ENCODE data around the gene MAB21L4.

Gene MAB21L4

DNA sequence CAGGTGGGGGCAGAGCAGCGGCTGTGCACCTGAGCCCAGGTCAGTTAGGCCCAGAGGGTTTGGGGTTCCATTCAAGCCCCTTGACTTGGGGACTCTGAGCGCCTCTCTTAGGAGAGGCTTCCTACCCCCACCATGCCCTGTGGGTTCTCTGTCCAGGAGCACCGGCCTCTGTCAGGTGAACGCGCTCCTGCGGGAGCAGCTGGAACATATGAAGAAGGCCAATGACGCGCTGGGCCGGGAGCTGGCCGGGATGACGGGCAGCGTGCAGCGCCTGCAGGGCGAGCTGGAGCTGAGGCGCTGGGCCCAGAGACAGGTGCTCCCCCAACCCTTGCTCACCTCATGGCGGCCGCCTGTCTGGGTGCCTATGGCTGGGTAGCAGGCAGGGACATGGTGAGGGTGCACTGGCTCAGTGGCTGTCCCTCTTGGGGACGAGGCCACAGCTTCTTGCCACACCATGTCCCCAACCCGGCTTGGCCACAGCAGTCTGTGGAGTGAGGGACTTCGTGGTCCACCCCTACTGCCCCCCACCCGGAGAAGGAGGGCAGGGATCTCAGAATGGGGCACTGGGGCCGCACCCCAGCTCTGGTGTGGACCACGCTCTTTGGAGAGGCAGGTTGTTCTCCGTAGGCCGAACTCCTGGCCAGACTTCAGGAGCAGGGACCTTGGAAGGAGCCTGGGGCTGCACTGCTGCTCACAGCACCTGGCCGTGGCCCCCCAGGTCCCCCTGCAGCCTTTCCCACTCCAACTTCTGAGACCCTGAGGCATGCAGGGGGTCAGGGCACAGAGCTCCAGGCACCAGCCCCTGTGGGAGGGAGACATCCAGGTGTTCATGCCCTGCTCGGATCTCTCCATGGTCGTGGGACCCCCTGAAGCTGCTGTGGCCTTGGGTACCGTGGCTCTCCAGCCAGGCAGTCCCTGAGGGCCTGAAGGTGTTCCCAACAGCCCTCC lies 29.9 kb upstream of the MAB21L4 start:
- DNase-seq (ENCODE audit: low read depth in 1 of 2, low spot score in 1 of 2) = peak in 1 of 2 donors; percentile 2

DNA sequence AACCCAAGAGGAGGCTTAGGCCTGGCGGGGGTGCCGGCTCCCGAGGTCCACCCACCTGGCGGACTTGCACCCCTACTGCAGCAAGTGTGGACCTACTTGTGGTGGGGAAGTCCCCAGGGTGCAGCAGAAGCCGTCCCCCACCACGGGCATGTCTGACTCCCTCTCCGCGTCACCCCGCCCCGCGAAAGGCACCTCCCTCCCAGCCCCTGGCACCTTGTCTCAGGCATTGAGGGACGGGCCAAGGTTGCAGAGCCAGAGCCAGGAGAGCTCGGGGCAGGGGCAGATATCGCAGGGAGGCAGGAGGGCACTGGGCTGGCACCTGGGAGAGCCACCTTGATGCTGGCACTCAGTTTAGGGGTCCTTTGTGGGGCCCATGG lies 29.2 kb upstream of the MAB21L4 start:
- peak in 1 of 2 donors; percentile 3 for DNase-seq (ENCODE audit: low read depth in 1 of 2, low spot score in 1 of 2)

- DNase-seq (ENCODE audit: low read depth in 1 of 2, low spot score in 1 of 2) = no peak
These were observed 27.1 kb upstream of the MAB21L4 start for GRCh38 chr2:240922982-240923537.

DNA sequence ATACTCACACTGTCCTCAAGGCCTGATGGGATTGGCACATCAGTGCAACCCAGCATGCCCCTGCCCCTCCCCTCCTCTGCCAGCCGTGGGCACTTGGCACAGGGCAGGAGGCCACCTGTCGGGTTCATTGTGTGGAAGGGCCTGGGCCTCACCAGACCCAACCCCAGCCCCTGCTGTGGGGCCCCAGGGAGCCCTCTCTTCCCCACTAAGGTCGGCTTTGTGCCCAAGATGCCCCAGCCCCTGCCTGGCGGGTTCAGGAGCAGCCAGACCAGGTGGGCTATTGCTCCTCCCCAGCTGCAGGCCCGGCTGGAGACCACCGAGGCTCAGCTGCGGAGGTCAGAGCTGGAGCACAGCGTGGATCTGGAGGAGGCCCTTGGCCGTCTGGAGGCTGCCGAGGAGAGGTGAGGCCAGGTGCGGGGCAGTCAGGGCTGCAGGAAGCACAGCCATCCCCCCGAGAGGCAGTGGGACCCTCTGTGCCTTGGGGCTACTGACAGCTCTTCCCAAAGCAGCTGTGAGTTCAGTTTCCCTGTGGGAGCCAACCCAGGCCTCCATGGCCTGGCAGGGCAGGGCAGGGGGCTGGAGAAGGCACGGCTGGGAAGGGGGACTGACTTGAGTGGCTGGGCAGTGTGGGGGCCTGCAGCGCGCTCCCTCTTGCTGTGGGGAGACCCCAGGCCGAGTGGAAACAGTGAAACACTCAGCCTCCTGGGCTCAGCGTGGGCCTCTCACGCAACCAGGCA lies 26.5 kb upstream of the MAB21L4 start:
- DNase-seq (ENCODE audit: low read depth in 1 of 2, low spot score in 1 of 2) = no peak

DNA sequence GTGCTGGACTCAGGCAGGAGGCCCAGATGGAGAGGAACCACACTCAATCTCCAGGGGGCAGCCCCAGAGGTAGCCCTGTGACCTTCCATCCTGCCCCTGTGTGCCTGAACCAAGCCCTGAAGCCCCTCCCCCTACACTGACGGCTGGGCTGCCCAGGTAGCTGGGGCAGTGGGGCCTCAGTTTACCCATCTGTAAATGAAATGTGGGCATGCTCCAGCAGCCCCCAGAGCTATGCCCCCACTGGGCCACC lies 26.0 kb upstream of the MAB21L4 start:
- DNase-seq (ENCODE audit: low read depth in 1 of 2, low spot score in 1 of 2) = peak in 1 of 2 donors; percentile 1

DNA sequence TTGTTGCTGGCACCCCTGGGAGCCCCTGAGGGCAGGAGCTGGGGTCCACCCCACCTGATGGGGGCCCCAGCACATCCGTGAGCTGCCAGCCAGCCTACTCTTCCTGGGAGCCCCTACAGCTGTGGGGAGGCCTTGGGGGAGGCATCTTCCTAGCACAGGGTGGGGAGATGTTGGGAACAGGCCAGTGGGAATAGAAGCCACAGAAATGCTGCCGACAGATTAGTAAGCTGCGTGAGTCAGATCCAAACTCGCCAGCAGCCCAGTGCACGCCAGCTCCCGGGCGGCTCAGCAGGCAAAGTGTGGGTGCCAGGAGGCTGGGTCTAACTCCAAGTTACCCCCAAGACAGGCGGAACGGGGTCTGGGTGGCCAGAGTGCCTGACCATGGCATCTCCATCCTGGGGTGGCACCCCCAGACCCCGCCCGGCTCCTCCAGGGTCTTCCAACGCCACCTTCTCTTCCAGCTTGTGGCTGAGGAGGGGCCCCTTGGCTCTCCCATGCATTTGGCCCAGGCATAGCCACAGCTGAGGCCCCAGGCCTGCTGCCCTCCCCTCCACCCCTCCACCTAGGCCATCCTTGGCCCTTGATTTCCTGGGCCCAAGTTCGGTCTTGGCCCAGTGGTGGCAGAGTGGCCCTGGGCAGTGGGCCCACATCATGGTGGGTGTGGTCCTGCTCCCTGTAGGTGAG lies 25.5 kb upstream of the MAB21L4 start:
- DNase-seq (ENCODE audit: low read depth in 1 of 2, low spot score in 1 of 2) = peak in 1 of 2 donors; percentile 1

GRCh38 chr2:240920783-240921231 lies 24.9 kb upstream of the MAB21L4 start:
- DNase-seq (ENCODE audit: low read depth in 1 of 2, low spot score in 1 of 2) = peak in 1 of 2 donors; percentile 2

- DNase-seq (ENCODE audit: low read depth in 1 of 2, low spot score in 1 of 2) = peak in 1 of 2 donors; percentile 2
These were observed 24.1 kb upstream of the MAB21L4 start for GRCh38 chr2:240919786-240920782.

- no peak for DNase-seq (ENCODE audit: low read depth in 1 of 2, low spot score in 1 of 2)
These were observed 23.3 kb upstream of the MAB21L4 start for GRCh38 chr2:240919161-240919781.

DNA sequence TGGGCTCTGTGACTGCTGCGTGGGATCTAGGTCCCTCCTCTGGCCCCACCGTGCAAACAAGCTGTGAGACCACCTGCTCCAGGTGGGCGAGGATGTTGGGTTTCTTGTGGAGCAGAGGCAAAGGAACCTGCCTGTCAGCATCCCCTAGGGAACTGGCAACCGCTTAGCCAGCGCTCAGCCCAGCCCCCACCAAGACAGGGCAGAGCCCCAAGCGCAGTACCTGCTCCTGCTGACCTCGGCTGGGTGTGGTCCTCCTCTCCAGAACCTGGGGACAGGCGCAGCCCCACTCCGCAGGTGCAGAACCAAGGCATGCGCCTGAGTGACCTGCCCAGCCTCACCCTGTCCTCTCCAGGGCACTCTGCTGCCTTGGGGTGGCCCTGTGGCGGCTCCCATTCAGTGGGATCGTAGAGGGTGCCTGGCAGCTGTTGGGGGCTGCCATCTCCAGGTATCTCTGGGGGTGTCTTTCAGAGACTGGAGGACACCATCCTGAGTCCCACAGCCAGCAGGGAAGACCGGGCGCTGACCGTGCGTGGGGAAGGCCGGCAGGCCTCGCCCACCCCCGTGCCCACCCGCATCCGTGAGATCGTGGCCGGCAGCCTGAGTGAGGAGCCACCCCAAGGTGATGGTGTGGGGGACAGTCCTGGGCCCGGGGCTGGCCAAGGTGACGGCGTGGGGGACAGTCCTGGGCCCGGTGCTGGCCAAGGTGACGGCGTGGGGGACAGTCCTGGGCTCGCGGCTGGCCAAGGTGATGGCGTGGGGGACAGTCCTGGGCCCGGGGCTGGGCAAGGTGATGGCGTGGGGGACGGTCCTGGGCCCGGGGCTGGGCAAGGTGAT lies 22.5 kb upstream of the MAB21L4 start:
- no peak for DNase-seq (ENCODE audit: low read depth in 1 of 2, low spot score in 1 of 2)

DNA sequence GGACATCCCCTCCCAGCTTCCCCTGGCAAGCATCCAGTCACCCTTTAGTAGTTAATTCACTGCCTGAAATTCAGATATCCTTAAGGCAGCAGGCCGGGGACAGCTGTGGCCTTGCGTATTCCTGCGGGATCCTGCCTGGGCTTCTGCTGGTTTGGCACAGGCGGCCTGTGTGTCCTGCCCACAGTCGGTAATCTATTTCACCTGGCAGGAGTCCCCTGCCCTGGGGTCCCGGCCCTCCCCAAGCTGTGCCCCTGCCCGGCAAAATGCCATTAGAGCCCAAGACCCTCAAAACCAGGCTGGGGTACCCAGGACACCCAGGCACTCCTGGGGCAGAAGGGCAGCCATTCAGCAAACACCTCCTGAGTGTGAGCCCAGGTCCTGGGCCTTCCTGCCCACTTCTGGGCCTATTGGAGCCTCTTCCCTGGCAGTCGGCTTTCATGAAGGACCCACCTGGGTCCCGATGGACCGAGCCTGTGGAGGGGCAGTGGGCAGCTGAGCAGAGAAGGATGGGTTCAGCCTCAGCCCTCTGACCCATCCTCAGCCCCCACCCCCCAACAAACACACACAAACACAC lies 21.8 kb upstream of the MAB21L4 start:
- no peak for DNase-seq (ENCODE audit: low read depth in 1 of 2, low spot score in 1 of 2)

DNA sequence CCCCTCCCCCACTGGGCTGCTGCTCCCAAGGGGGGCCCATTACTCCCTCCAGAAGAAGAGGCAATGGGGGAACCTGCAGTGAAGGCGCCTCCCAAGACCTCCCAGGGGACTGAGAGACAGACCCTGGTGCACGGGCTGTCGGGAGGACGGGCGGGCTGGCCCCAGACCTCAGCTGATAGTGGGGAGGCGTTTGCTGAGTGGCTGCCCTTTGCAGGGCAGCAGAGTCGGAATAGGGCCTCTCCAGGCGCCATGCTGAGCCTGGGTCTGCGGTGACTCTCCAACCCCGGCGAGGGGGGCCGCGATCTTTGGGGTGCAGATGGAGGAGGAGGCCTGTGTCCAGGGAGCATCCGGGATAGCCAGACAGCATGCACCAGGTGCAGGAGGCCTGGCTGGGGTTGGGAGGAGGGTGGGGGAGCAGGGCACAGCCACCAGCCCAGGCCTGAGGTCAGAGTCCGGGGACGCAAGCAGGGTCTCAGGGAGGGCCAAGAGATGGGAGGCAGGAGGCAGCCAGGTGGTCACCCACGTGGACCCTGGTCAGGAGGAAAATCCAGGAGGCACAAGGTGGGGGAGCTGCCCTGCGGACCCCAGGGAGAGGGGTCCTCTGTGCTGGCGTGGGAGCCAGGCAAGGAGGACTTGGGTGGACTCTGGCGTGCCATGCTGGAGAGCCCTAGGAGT lies 21.2 kb upstream of the MAB21L4 start:
- DNase-seq (ENCODE audit: low read depth in 1 of 2, low spot score in 1 of 2) = no peak

- no peak for DNase-seq (ENCODE audit: low read depth in 1 of 2, low spot score in 1 of 2)
These were observed 20.6 kb upstream of the MAB21L4 start for GRCh38 chr2:240916571-240917008.

- DNase-seq (ENCODE audit: low read depth in 1 of 2, low spot score in 1 of 2) = no peak
These were observed 19.8 kb upstream of the MAB21L4 start for GRCh38 chr2:240915526-240916341.

- no peak for DNase-seq (ENCODE audit: low read depth in 1 of 2, low spot score in 1 of 2)
These were observed 18.9 kb upstream of the MAB21L4 start for GRCh38 chr2:240914645-240915525.
